ENCODE measurements around the gene CDH4. TPM values are rescaled to one million over a fixed set of nuclear protein-coding genes. Genes with fewer than 3 reads are reported as not detected.

Gene CDH4
- total and polyA plus RNA-seq, 3 experiments from 2014 or later = 0.22 TPM; not detected in 2

DNA sequence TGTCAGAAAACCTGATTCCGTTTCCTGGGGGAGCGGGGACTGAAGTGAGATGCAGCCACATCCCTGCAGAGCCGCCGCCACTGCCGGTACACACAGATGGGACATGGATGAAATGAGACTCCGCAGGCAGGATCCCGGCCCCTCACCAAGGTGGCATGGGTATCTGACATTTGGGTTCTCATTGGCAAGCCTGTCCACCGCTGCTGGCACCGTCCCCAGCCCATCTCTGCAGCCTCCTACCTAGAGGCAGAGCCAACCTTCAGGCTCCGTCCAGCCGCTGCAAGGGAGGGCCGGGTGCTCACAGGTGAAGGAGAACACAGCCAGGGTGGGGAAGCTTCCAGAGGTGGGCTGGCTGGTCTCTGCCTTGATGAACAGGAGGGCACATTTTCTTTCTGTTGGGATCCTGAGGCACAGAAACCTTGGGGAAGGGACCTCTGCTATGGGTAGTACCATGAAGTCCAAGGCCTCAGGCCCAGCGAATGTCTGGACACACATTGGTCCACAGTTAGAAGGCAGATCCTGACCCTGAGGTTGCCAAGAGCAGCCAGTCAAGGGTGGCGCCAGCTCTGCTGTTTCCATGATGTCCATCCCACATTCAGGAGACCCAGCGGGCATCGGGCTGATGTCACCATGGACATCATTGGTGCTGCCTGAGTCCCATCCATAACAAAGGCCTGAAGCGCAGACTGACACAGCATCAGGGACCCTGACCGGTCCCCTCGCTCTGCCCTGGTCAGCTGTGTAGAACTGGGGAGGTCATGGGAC is 636.2 kb downstream of the CDH4 start:
- Mint-ChIP-seq H3K27me3 (peaks cover 10 to 19% of the 10 kb centered on the region in 2 donors), H3K4me1 (peaks cover 0 to 4% (median 3%) of the 10 kb centered on the region in 3 donors), H3K4me3 (peak overlapping the region in 1 of 7 donors; percentile 51), H3K36me3 (no peaks in the 10 kb centered on the region), H3K9me3 (peaks cover 0 to 2% (median 0%) of the 10 kb centered on the region in 5 donors), H3K27ac (no peak overlapping the region)
- no peaks in the 10 kb centered on the region for H3K9me3 ChIP-seq (ENCODE audit: low read length)
- CTCF ChIA-PET = interaction anchor here (1.9 kb wide), 1 partner anchor 21 kb away, joined by 5 read pairs; no protein-coding TSS in a partner anchor
- H3K27me3 ChIP-seq (ENCODE audit: insufficient read depth, low read length, poor library complexity, severe bottlenecking) = no peaks in the 10 kb centered on the region
- POLR2A ChIA-PET = no interaction called here
- peak in 1 of 5 donors; percentile 31 for DNase-seq
- H3K4me1 ChIP-seq (ENCODE audit: insufficient read depth, low read length) = no peaks in the 10 kb centered on the region
- no peak overlapping the region for H3K4me3 ChIP-seq (ENCODE audit: low read length)
- no peaks in the 10 kb centered on the region for H3K36me3 ChIP-seq (ENCODE audit: insufficient read depth, low read length)
- no peak overlapping the region for H3K27ac ChIP-seq (ENCODE audit: low read depth, low read length)

DNA sequence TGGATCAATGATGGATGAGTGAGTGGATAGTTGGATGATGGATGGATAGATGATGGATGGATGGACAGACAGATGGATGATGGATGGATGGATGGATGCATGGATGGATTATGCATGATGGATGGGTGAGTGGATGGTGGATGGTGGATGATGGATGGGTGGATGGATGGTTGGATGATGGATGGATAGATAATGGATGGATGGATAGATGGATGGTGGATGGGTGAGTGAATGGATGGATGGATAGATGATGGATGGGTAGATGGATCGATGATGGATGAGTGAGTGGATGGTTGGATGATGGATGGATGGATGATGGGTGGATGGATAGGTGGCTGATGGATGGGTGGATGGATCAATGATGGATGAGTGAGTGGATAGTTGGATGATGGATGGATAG is 637.6 kb downstream of the CDH4 start:
- H3K27ac Mint-ChIP-seq = peak overlapping the region in 1 of 8 donors; percentile 51
- H3K9me3 Mint-ChIP-seq = peaks cover 0 to 2% (median 0%) of the 10 kb centered on the region in 5 donors
- no peak for DNase-seq
- peaks cover 9 to 18% of the 10 kb centered on the region in 2 donors for H3K27me3 Mint-ChIP-seq
- Histone ChIP-seq H3K4me1 (ENCODE audit: insufficient read depth, low read length) (no peaks in the 10 kb centered on the region), H3K9me3 (ENCODE audit: low read length) (no peaks in the 10 kb centered on the region), H3K4me3 (ENCODE audit: low read length) (no peak overlapping the region), H3K27me3 (ENCODE audit: insufficient read depth, low read length, poor library complexity, severe bottlenecking) (no peaks in the 10 kb centered on the region), H3K27ac (ENCODE audit: low read depth, low read length) (no peak overlapping the region), H3K36me3 (ENCODE audit: insufficient read depth, low read length) (no peaks in the 10 kb centered on the region)
- ChIA-PET POLR2A (no interaction called here), CTCF (no interaction called here)
- no peak overlapping the region for H3K4me3 Mint-ChIP-seq
- H3K36me3 Mint-ChIP-seq = no peaks in the 10 kb centered on the region
- peaks cover 0 to 4% (median 3%) of the 10 kb centered on the region in 3 donors for H3K4me1 Mint-ChIP-seq

DNA sequence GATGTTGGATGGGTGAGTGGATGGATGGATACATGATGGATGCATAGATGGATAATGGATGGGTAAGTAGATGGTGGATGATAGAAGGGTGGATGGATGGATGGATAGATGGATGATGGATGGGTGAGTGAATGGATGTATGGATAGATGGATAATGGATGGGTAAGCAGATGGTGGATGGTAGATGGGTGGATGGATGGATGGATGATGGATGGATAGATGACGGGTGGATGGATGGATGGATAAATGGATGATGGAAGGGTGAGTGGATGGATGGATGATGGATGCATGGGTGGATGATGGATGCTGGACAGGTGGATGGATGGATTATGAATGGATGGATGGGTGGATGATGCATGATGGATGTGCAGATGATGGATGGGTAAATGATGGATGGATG is 638.1 kb downstream of the CDH4 start:
- peak in 1 of 5 donors; percentile 13 for DNase-seq
- H3K27ac Mint-ChIP-seq = no peak overlapping the region

DNA sequence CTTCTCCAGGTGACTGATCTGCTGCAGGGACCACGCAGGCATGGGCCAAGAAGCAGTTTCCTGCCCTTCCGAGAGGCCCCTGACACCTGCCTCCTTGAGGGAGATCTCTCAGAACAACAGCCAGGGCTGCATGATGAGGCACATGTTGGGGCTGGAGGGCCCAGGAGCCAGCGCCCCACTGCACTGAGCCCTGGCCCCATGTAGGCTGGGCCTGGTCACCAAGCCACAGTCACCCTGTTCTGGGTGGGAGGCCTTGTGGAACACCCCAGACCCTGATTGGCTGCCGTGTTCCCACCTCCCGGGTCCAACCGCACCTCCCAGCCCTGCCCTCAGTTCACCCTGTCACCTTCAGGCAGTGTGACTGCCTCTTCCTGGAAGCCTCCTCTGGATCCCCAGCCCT is 639.4 kb downstream of the CDH4 start:
- peaks cover 0 to 4% (median 3%) of the 10 kb centered on the region in 3 donors for H3K4me1 Mint-ChIP-seq

More for the DNA sequence above, 638.1 kb downstream of the CDH4 start:
- Mint-ChIP-seq H3K27me3 (peaks cover 9 to 15% of the 10 kb centered on the region in 2 donors), H3K9me3 (peaks cover 0 to 2% (median 0%) of the 10 kb centered on the region in 5 donors), H3K4me3 (no peak overlapping the region), H3K4me1 (peaks cover 0 to 4% (median 3%) of the 10 kb centered on the region in 3 donors), H3K36me3 (no peaks in the 10 kb centered on the region)
- Histone ChIP-seq H3K27me3 (ENCODE audit: insufficient read depth, low read length, poor library complexity, severe bottlenecking) (no peaks in the 10 kb centered on the region), H3K4me1 (ENCODE audit: insufficient read depth, low read length) (no peaks in the 10 kb centered on the region), H3K9me3 (ENCODE audit: low read length) (no peaks in the 10 kb centered on the region), H3K4me3 (ENCODE audit: low read length) (no peak overlapping the region), H3K36me3 (ENCODE audit: insufficient read depth, low read length) (no peaks in the 10 kb centered on the region), H3K27ac (ENCODE audit: low read depth, low read length) (no peak overlapping the region)
- POLR2A ChIA-PET = no interaction called here
- CTCF ChIA-PET = no interaction called here

DNA sequence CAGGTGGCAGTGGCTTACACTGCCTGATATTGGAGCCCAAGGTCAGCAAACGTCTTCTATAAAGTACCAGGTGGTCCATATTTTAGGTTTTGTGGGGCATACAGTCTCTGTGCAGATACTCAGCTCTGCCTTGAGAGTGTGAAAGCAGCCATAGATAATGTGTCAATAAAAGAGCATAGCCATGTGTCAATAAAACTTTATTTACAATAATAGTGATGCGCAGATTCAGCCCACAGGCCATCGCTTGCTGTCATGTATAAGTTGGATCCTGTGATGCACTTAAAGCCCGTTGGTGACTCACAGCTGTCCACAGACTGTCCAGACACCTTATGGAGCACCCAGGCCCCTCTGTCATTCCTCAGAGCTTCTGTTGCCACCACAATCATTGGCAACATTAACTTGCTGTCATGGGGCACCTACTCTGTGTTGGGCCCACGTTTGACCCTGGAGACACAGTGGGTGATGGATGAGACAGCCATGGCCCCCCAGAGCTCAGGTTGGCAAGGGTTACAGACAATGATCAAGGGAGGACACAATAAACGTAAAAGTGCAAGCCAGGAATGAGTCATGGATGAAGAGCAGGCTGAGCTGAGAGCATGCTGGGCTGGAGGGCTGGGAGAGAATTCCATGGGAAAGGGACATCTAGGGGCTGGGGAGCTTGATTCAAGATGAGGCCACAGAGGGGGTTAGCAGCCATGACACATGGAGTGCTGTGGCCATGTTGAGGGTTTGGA is 640.0 kb downstream of the CDH4 start:
- no peaks in the 10 kb centered on the region for H3K9me3 ChIP-seq (ENCODE audit: low read length)
- CTCF ChIA-PET = no interaction called here
- H3K36me3 ChIP-seq (ENCODE audit: insufficient read depth, low read length) = no peaks in the 10 kb centered on the region
- H3K4me3 ChIP-seq (ENCODE audit: low read length) = no peak overlapping the region
- Mint-ChIP-seq H3K27ac (no peak overlapping the region), H3K4me1 (peaks cover 0 to 3% (median 3%) of the 10 kb centered on the region in 3 donors), H3K36me3 (no peaks in the 10 kb centered on the region), H3K27me3 (peaks cover 9 to 12% of the 10 kb centered on the region in 2 donors), H3K9me3 (peaks cover 0 to 2% (median 0%) of the 10 kb centered on the region in 5 donors), H3K4me3 (no peak overlapping the region)
- DNase-seq = no peak
- no peaks in the 10 kb centered on the region for H3K27me3 ChIP-seq (ENCODE audit: insufficient read depth, low read length, poor library complexity, severe bottlenecking)
- no peaks in the 10 kb centered on the region for H3K4me1 ChIP-seq (ENCODE audit: insufficient read depth, low read length)
- POLR2A ChIA-PET = no interaction called here
- H3K27ac ChIP-seq (ENCODE audit: low read depth, low read length) = no peak overlapping the region

More for the DNA sequence above, 639.4 kb downstream of the CDH4 start:
- H3K4me3 ChIP-seq (ENCODE audit: low read length) = no peak overlapping the region
- H3K36me3 ChIP-seq (ENCODE audit: insufficient read depth, low read length) = no peaks in the 10 kb centered on the region
- H3K27me3 ChIP-seq (ENCODE audit: insufficient read depth, low read length, poor library complexity, severe bottlenecking) = no peaks in the 10 kb centered on the region
- CTCF ChIA-PET = no interaction called here
- no peaks in the 10 kb centered on the region for H3K4me1 ChIP-seq (ENCODE audit: insufficient read depth, low read length)
- peaks cover 9 to 12% of the 10 kb centered on the region in 2 donors for H3K27me3 Mint-ChIP-seq
- no peak overlapping the region for H3K27ac ChIP-seq (ENCODE audit: low read depth, low read length)
- POLR2A ChIA-PET = no interaction called here
- H3K4me3 Mint-ChIP-seq = no peak overlapping the region
- DNase-seq = no peak
- H3K9me3 Mint-ChIP-seq = peaks cover 0 to 2% (median 0%) of the 10 kb centered on the region in 5 donors
- no peaks in the 10 kb centered on the region for H3K36me3 Mint-ChIP-seq
- H3K27ac Mint-ChIP-seq = no peak overlapping the region
- no peaks in the 10 kb centered on the region for H3K9me3 ChIP-seq (ENCODE audit: low read length)

DNA sequence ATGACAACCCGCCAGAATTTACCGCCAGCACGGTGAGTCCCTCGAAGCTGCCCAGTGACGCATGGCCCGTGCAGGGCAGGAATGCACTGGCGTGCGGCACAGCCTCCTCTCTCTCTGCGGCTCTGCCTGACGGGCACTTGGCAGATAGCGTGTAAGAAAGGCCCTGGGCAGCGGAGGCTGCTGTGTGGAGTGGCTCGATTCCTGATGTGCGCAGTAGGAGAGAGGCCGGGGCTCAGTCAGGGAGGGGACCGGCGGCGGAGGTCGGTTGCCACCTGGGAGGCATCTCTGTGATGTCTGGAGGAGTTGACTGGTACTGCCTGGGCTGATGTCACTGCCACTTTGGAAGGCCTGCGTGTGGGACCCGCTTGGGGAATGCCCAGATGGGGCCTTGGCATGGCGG is 643.0 kb downstream of the CDH4 start:
- no peaks in the 10 kb centered on the region for H3K36me3 ChIP-seq (ENCODE audit: insufficient read depth, low read length)
- H3K9me3 Mint-ChIP-seq = no peaks in the 10 kb centered on the region
- CTCF ChIA-PET = no interaction called here
- no peak overlapping the region for H3K27ac Mint-ChIP-seq
- no peak overlapping the region for H3K4me3 ChIP-seq (ENCODE audit: low read length)
- no peaks in the 10 kb centered on the region for H3K36me3 Mint-ChIP-seq
- H3K27me3 Mint-ChIP-seq = peaks cover 6 to 12% of the 10 kb centered on the region in 2 donors
- H3K4me1 ChIP-seq (ENCODE audit: insufficient read depth, low read length) = no peaks in the 10 kb centered on the region
- H3K4me1 Mint-ChIP-seq = no peaks in the 10 kb centered on the region
- no peak overlapping the region for H3K4me3 Mint-ChIP-seq
- no peaks in the 10 kb centered on the region for H3K27me3 ChIP-seq (ENCODE audit: insufficient read depth, low read length, poor library complexity, severe bottlenecking)
- no peaks in the 10 kb centered on the region for H3K9me3 ChIP-seq (ENCODE audit: low read length)
- POLR2A ChIA-PET = no interaction called here
- no peak overlapping the region for H3K27ac ChIP-seq (ENCODE audit: low read depth, low read length)
- no peak for DNase-seq

DNA sequence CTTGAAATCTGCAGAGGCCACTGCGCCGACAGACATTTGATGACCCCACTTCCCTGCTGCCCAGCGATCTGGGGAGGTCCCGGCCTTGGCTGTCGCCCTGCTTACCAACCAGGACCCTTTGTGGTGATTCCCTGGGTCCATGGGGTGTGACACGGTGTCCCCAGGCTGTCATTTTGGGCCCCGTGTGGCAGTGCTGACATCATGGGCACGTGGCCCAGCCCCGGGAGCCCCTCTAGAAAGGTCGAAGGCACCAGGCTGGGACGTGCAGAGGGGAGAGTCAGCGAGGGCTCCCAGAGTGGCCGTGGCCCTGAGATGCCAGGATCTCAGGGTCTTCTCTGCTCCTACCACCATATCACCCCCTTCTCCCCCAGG is 643.6 kb downstream of the CDH4 start:
- no peaks in the 10 kb centered on the region for H3K36me3 Mint-ChIP-seq
- Histone ChIP-seq H3K4me1 (ENCODE audit: insufficient read depth, low read length) (no peaks in the 10 kb centered on the region), H3K9me3 (ENCODE audit: low read length) (no peaks in the 10 kb centered on the region), H3K36me3 (ENCODE audit: insufficient read depth, low read length) (no peaks in the 10 kb centered on the region), H3K4me3 (ENCODE audit: low read length) (no peak overlapping the region), H3K27me3 (ENCODE audit: insufficient read depth, low read length, poor library complexity, severe bottlenecking) (no peaks in the 10 kb centered on the region), H3K27ac (ENCODE audit: low read depth, low read length) (no peak overlapping the region)
- no peaks in the 10 kb centered on the region for H3K4me1 Mint-ChIP-seq
- no peak overlapping the region for H3K27ac Mint-ChIP-seq
- DNase-seq = no peak
- ChIA-PET CTCF (interaction anchor here (1.1 to 1.6 kb wide), 2 partner anchors 12 to 1838 kb away, joined by 3 to 4 read pairs; no protein-coding TSS in a partner anchor), POLR2A (no interaction called here)
- no peaks in the 10 kb centered on the region for H3K9me3 Mint-ChIP-seq
- H3K27me3 Mint-ChIP-seq = peaks cover 5 to 11% of the 10 kb centered on the region in 2 donors
- H3K4me3 Mint-ChIP-seq = no peak overlapping the region
